Measurements from ENCODE around the gene CHST11.

- TF ChIP-seq POLR2A (IDR thresholded peaks at IDR 0.05; ENCODE audit: low read depth, low read length) (no peak), CTCF (conservative IDR thresholded peaks at IDR 0.05; ENCODE audit: low read depth, low read length) (no peak), BHLHE40 (IDR thresholded peaks at IDR 0.05; ENCODE audit: low read depth, low read length) (no peak), MXI1 (IDR thresholded peaks at IDR 0.05; ENCODE audit: borderline replicate concordance, low read depth, low read length) (no peak), RAD21 (IDR thresholded peaks at IDR 0.05; ENCODE audit: low read length) (no peak), FOS (IDR thresholded peaks at IDR 0.05; ENCODE audit: low read depth, low read length) (no peak), USF2 (IDR thresholded peaks at IDR 0.05; ENCODE audit: low read depth, low read length) (no peak), CEBPB (IDR thresholded peaks at IDR 0.05; ENCODE audit: low read depth, low read length) (no peak), RCOR1 (IDR thresholded peaks at IDR 0.05; ENCODE audit: insufficient replicate concordance, low read length) (no peak), MAZ (IDR thresholded peaks at IDR 0.05; ENCODE audit: borderline replicate concordance, low read depth, low read length) (no peak)
These were observed 228.1 kb downstream of the CHST11 start for GRCh38 chr12:104684884-104685283.
